DMS153 treated with DMSO at 0.1 percent for 48 hours (cell line): ENCODE measurements around the gene GFOD1.
"Not testable (repeated sequence)": the region's sequence is repeated elsewhere in the genome, so short reads cannot be mapped to it uniquely, and the experiment has no call there.

Experiments used
- DNase-seq: peaks from one replicate; lab custom pipeline; 2025; ENCODE audit not compliant: unreplicated experiment; lab: John Stamatoyannopoulos, UW

GFOD1 gene

GRCh38 chr6:13407709-13408695 is 79.4 kb downstream of the GFOD1 start:
- no peak for DNase-seq

GRCh38 chr6:13407368-13407708 is 80.1 kb downstream of the GFOD1 start:
- no peak for DNase-seq

GRCh38 chr6:13406781-13407180 is 80.6 kb downstream of the GFOD1 start:
- DNase-seq: no peak

DNA sequence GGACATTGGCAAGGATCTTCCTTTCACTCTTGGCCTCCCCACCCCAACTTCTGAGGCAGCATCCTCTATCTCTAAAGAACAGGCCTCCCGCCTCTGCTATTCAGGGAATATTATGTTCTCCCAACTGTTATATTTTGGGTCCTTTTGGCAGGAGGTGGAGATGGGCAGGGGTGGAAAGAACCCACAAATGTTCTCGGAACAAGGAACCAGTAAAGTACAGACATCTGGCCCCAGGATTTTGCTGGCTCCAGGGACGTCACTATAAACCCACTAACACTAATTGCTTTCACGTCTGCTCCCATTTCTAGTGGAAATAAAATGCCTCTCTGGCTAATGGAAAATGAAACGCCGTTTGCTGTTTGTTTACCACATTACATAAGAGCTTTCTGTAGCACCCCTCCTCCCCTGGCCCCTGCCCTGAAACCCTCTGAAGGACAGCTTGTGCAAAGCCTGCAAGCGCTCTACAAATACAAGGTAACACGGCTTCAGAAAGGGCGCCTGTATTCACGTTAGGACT is 81.4 kb downstream of the GFOD1 start:
- no peak for DNase-seq

DNA sequence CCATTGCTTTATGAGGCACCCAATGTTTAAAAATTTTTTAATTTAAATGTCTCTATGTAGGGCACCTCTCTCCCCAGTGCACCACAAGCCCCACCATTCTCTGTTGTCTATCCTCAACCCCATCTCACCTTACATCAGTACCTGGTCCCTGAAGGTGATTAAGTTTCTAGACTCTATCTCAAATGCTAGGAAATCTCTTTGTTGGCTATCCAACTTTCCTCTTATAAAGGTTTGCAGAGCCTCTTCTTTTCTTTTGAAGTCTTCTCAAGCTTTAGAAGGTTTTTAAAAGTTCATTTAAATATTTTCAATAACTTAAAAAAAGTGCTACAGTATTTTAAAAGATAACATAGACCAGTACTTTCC is 82.5 kb downstream of the GFOD1 start:
- no peak for DNase-seq

DNA sequence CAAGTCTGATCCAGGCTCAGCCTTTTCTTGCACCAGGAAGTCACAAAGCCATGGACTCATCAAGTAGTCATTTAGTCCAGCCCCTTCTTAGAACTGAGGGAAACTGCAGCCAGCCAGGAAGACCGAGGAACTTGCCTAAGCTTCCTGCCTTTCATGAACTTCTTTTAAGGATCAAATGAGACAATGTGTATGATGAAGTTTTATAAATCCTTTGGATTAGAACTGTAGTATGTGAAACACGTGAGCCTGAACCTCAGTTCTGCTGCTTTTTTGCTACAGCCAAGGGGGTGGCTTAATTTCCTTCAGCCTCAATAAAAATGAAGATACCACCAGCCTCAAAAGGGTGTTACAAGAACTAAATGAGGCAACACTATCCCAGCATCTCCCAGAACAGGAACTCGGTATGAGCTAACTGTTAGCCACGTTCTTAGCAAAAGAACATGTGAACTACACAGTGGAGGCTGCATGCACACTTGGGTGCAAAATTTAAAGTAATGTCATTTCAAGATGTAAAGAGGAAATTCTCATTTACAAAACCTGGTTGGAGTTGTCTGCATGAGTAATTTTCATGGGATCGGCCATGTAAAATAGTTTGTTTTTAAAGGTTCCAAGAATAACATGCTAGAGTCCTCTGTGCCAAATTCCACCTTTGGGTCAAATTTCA is 83.0 kb downstream of the GFOD1 start:
- DNase-seq: no peak

DNA sequence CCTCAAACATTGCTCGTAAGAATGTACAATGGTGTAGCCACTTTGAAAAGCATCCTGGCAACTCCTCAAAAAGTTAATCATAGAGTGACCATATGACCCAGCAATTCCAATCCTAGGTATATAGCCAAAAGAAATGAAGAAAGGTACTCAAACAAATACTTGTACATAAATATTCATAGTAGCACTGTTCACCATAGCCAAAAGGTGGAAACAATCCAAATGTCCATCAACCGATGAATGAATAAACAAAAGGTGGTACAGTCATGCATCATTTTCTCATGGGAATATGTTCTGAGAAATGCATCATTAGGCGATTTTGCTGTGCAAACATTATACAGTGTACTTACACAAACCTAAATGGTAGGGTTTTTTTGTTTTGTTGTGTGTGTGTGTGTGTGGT is 84.7 kb downstream of the GFOD1 start:
- DNase-seq: no peak

- DNase-seq: no peak
These were observed 86.6 kb downstream of the GFOD1 start for GRCh38 chr6:13400772-13401171.

DNA sequence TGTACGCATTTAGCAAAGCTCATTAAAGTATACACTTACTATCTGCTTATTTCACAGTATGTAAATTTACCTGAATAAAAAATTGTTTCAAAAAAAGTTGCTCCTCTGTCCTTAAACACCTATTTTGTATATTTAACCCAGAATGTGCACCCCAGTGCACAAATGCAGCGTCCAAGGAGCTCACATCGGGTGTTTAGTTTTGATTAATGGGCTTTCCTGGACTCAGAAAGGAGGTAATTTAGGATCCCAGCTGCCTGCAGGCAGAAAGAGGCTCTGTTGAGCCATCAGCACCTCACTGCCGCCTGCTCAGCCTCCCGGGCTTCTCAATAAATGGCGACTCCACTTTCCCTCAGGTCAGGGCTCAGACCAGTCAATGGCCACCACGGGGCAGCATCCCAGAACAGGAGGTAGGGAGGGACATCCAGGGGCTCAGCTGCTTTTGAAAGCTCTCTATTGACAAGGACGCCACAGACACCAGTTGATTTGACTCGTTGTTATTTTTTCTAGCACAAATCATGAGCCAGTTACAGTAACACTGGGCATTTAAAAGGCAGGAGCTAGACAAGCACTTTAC is 88.9 kb downstream of the GFOD1 start:
- no peak for DNase-seq

DNA sequence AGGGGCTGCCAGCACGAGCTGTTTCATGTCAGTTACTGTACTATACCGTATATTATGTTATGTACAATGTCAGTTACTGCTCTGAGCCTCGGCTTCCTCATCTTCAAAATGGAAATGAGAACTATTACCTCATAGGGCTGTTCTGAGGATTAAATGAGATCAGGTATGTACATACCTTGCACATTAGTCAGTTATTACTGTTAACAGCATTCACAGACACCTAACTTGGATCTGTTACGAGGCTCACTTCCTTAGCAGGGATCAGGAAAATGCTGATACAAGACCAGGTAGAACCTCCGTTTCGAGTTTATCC is 89.4 kb downstream of the GFOD1 start:
- no peak for DNase-seq

DNA sequence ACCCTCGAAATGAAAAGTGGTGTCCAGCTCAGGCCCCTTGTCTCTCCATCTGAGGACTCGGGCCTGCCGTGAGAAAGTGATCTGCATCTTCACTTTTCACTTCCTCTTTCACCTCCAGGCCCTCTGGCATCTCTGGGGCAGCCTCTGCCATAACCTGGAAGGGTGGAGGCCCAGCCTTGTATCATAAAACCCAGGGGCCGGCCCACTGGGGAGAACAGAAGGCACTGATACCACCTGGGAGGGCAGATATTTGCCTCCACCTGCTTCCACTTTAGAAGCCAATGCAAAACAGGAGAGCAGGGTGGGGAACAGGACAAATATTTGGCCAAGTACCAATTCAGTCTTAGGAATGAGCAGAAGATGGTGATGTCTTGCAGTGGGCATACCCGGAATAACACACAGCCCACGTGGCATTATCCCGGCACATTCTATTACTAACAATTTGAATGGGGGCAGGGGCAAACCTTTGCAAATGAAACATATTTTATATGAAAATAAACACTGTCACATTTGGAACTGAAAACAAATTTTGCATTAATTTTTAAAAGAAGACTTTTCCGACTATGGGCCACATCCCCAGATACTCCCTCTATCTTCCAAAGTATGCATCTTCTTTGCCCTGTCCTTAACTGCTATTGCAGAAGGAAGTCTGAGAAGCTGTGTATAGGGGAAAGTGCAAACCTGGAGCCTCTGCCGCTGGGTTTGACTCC is 89.9 kb downstream of the GFOD1 start:
- no peak for DNase-seq

DNA sequence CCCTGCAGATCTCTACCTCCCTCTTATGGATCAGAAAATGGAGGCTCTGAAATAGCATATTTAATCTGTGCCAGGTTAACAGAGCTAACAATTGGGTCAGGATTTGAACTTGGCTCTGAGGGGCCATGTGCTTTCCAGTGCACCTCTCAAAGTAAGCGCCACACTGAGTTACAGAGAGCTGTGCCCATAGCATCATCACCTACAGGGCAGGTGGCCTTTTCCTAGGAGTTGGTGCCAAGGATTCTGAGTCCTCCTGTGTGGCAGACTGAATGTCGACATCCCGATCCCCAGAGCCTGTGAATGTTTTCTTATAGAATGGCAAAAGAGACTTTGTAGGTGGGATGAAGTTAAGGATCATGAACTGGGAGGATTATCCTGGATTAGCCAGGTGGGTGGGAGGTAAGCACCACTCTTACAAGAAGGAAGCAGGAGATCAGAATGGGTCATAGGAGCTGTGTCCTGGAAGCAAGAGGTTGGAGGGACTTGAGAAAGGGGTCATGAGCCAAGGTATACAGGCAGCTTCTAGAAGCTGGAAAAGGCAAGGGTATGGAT is 91.1 kb downstream of the GFOD1 start:
- no peak for DNase-seq

DNA sequence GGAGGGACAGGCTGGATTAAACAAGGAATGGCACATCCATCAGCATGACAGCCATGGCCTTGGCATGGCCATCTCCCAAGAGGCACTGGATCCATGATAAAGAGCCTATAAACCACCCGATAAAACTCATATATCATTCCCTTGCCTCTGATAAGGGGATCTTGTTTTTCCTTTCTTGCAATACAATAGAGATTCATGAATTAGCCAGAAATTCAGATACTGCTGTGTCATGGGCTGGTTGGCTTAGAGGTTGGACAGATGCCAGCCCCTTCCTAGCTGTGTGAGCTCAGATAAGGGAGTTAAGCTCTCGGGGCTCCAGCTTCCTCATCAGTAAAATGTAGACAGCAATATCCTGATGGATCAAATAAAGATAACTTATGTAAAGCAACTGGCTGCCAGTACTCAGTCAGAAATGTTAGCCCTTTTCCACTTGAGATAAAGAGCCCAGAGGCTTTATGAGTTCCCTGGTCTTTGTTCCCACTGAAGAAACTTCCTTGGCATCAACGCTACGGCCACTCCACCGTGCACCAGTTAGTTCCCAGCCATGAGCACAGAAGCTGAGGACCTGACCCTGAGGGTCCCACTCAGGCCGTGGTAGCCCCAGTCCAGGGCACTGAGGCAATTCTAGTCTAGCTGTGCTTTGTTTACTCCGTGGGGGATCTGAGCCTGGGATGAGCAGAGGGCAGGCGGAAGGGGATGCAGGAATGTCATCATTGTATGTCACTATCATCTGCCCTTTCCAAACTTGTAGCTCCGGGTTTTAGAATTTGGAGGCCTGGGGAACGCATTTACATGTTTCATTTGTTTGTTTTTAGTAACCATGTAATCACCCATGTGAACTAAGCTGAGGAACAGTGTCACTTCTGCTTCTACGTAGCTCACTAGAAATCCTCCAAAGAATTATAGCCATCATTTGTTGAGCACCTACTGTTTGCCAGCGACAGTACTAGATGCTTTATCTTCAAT is 91.8 kb downstream of the GFOD1 start:
- DNase-seq: no peak

- DNase-seq: no peak
These were observed 94.9 kb downstream of the GFOD1 start for GRCh38 chr6:13392462-13392861.

DNA sequence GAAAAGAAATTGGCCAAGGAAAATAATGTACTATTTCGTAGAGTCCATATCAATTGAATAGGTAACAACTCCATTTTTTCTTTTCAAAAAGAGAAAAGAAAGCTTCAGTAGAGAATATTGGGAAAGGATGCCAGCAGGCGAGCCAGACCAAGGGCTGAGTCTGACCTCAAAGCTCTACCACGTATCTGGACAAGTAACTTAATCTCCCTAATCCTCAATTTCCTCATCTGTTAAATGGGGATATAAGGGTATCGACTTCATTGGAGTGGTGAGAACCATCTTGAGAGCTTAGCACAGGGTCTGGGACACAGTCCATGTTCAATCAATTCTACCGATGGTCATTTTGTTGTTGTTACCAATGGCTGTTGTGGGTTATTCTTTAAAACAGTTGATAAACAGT is 95.9 kb downstream of the GFOD1 start:
- no peak for DNase-seq

DNA sequence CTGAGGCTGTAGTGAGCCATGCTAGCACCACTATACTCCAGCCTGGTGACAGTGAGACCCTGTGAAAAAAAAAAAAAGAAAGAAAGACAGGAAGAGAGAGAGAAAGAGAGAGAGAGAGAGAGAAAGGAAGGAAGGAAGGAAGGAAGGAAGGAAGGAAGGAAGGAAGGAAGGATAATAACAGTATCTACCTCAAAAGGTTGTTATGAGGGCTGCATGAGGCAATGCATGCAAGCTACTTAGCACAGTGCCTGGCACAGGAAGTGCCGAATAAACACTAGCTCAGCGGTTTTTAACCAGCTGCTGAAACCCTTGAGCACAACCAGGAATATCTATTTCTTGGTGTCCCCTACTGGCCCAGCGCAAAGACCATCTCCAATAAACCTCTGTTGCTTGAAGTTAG is 96.7 kb downstream of the GFOD1 start:
- DNase-seq: no peak

- not testable (repeated sequence) for DNase-seq
These were observed 98.2 kb downstream of the GFOD1 start for GRCh38 chr6:13389237-13389636.

GRCh38 chr6:13388769-13389168 is 98.6 kb downstream of the GFOD1 start:
- not testable (repeated sequence) for DNase-seq

GRCh38 chr6:13384966-13385365 is 102.4 kb downstream of the GFOD1 start:
- DNase-seq: no peak

GRCh38 chr6:13384506-13384905 is 102.9 kb downstream of the GFOD1 start:
- DNase-seq: no peak
